Panc1 (cell line): Measurements from ENCODE around the gene HOPX.

Source experiments
- POLR2AphosphoS5 ChIP-seq: IDR thresholded peaks from 2 replicates; pipeline ENCODE4 v1.6.1; 2012; ENCODE audit warnings: mild to moderate bottlenecking, low read depth, low read length, moderate library complexity
- SIN3A ChIP-seq: IDR thresholded peaks from 2 replicates; pipeline ENCODE4 v1.6.1; 2012; ENCODE audit warnings: low read depth, mild to moderate bottlenecking, low read length, moderate library complexity, borderline replicate concordance; ENCODE audit not compliant: insufficient read depth
- TCF7L2 ChIP-seq: IDR thresholded peaks from 2 replicates; pipeline ENCODE4 v1.6.1; 2011; ENCODE audit warnings: mild to moderate bottlenecking, low read depth, low read length, inconsistent platforms
- TF ChIP-seq, protein P1 (sequence below): fragments of 450-650 bp; IDR thresholded peaks from 2 replicates; pipeline ENCODE4 v1.5.1; 2017; ENCODE audit warnings: mild to moderate bottlenecking
- TF ChIP-seq, protein P2 (sequence below), 2 experiments: IDR thresholded peaks; 2 replicates each; pipeline ENCODE4 v1.6.1; 2011 to 2012; ENCODE audit warnings: low read depth in 2 of 2, control low read depth in 1 of 2, low read length in 1 of 2, mild to moderate bottlenecking in 1 of 2, moderate library complexity in 1 of 2; ENCODE audit not compliant: insufficient read depth in 1 of 2

DNA sequence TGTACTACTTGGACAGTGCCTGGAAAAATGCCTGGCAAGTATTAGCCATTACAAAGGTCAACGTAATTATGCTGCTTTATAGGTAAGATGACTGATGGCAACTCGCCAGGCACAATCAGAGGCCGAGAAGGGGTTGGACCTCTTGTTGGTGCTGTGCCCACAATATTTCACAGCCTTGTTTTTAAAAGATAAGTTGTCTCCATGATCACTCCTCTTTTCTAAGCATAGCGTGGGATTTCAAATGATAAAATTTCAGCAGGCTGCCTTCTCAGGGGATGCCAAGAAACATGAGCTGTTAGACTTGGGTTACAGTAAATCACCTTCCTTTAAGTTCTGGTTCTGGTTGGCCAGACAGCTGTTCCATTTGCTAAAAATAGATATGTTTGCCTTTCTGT, 26.9 kb downstream of the HOPX start:
- TF ChIP-seq, protein P1, sequence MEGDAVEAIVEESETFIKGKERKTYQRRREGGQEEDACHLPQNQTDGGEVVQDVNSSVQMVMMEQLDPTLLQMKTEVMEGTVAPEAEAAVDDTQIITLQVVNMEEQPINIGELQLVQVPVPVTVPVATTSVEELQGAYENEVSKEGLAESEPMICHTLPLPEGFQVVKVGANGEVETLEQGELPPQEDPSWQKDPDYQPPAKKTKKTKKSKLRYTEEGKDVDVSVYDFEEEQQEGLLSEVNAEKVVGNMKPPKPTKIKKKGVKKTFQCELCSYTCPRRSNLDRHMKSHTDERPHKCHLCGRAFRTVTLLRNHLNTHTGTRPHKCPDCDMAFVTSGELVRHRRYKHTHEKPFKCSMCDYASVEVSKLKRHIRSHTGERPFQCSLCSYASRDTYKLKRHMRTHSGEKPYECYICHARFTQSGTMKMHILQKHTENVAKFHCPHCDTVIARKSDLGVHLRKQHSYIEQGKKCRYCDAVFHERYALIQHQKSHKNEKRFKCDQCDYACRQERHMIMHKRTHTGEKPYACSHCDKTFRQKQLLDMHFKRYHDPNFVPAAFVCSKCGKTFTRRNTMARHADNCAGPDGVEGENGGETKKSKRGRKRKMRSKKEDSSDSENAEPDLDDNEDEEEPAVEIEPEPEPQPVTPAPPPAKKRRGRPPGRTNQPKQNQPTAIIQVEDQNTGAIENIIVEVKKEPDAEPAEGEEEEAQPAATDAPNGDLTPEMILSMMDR: no peak
- TF ChIP-seq, protein P2, sequence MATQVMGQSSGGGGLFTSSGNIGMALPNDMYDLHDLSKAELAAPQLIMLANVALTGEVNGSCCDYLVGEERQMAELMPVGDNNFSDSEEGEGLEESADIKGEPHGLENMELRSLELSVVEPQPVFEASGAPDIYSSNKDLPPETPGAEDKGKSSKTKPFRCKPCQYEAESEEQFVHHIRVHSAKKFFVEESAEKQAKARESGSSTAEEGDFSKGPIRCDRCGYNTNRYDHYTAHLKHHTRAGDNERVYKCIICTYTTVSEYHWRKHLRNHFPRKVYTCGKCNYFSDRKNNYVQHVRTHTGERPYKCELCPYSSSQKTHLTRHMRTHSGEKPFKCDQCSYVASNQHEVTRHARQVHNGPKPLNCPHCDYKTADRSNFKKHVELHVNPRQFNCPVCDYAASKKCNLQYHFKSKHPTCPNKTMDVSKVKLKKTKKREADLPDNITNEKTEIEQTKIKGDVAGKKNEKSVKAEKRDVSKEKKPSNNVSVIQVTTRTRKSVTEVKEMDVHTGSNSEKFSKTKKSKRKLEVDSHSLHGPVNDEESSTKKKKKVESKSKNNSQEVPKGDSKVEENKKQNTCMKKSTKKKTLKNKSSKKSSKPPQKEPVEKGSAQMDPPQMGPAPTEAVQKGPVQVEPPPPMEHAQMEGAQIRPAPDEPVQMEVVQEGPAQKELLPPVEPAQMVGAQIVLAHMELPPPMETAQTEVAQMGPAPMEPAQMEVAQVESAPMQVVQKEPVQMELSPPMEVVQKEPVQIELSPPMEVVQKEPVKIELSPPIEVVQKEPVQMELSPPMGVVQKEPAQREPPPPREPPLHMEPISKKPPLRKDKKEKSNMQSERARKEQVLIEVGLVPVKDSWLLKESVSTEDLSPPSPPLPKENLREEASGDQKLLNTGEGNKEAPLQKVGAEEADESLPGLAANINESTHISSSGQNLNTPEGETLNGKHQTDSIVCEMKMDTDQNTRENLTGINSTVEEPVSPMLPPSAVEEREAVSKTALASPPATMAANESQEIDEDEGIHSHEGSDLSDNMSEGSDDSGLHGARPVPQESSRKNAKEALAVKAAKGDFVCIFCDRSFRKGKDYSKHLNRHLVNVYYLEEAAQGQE (IDR thresholded peaks at IDR 0.05; ENCODE audit: insufficient read depth in 1 of 2, low read depth in 2 of 2, low read length in 1 of 2): no peak
- TF ChIP-seq POLR2AphosphoS5: no peak
- TF ChIP-seq SIN3A: no peak
- no peak for TF ChIP-seq TCF7L2
